Fibroblast of lung (primary cell): Measurements from ENCODE around the gene CBFA2T2. TPM values are rescaled to one million over a fixed set of nuclear protein-coding genes. Genes with fewer than 3 reads are reported as not detected.

Source experiments
- DNase-seq, 2 donors: peaks; one replicate each; pipeline versions ENCODE4 v3.0.0 to v3.0.0-alpha.2; 2010; ENCODE audit warnings: low read depth in 2 of 2
- H2AFZ ChIP-seq: 2 replicates; pipeline ENCODE4 v1.5.1; 2012; ENCODE audit warnings: low read length, control low read depth, inconsistent platforms
- H3K27ac ChIP-seq: 2 replicates; pipeline ENCODE4 v1.5.1; 2011; ENCODE audit warnings: low read length, control low read depth; ENCODE audit not compliant: insufficient read depth
- H3K27me3 ChIP-seq: 2 replicates; pipeline ENCODE4 v1.5.1; 2011; ENCODE audit warnings: mild to moderate bottlenecking, low read length; ENCODE audit not compliant: control insufficient read depth, insufficient read depth
- H3K36me3 ChIP-seq: 2 replicates; pipeline ENCODE4 v1.5.1; 2011; ENCODE audit warnings: low read length; ENCODE audit not compliant: control insufficient read depth, insufficient read depth
- H3K4me1 ChIP-seq: 2 replicates; pipeline ENCODE4 v1.5.1; 2011; ENCODE audit warnings: low read length; ENCODE audit not compliant: control insufficient read depth, insufficient read depth; ENCODE audit errors: extremely low read depth
- H3K4me2 ChIP-seq: 2 replicates; pipeline ENCODE4 v1.5.1; 2011; ENCODE audit warnings: low read length, control low read depth; ENCODE audit not compliant: insufficient read depth; ENCODE audit errors: extremely low read depth
- H3K4me3 ChIP-seq, 4 experiments: fragments of 200-600 bp in 1 of 4; sonication (generic) in 1 of 4; replicated peaks in 1 of 4; 2 replicates each; pipeline ENCODE4 v1.5.1; 2011 to 2016; ENCODE audit warnings: low read length in 4 of 4, low read depth in 3 of 4, mild to moderate bottlenecking in 3 of 4, control low read depth in 2 of 4, inconsistent platforms in 1 of 4, mixed read lengths in 1 of 4; ENCODE audit not compliant: insufficient read depth in 1 of 4; ENCODE audit errors: control extremely low read depth in 1 of 4
- H3K79me2 ChIP-seq: 2 replicates; pipeline ENCODE4 v1.5.1; 2012; ENCODE audit warnings: mild to moderate bottlenecking, low read length, inconsistent platforms; ENCODE audit not compliant: control insufficient read depth, insufficient read depth
- H3K9ac ChIP-seq: 2 replicates; pipeline ENCODE4 v1.5.1; 2011; ENCODE audit warnings: mild to moderate bottlenecking, low read length, control low read depth; ENCODE audit not compliant: insufficient read depth
- H3K9me3 ChIP-seq: 2 replicates; pipeline ENCODE4 v1.5.1; 2012; ENCODE audit warnings: low read depth, low read length; ENCODE audit not compliant: control insufficient read depth, insufficient read depth
- H4K20me1 ChIP-seq: 2 replicates; pipeline ENCODE4 v1.5.1; 2011; ENCODE audit warnings: low read length; ENCODE audit not compliant: control insufficient read depth, insufficient read depth; ENCODE audit errors: extremely low read depth
- CTCF ChIP-seq, 2 donors: IDR thresholded peaks in 1 of 2; conservative IDR thresholded peaks in 1 of 2; 1 replicate in 1 of 2; 2 replicates in 1 of 2; pipeline ENCODE4 v1.5.1; 2011 to 2012; ENCODE audit warnings: low read length in 2 of 2, control low read depth in 1 of 2, inconsistent platforms in 1 of 2, low read depth in 1 of 2, mild to moderate bottlenecking in 1 of 2
- EZH2 ChIP-seq: IDR thresholded peaks from 2 replicates; pipeline ENCODE4 v1.5.1; 2012; ENCODE audit warnings: low read length, control low read depth, mild to moderate bottlenecking; ENCODE audit errors: missing control alignments
- polyA plus RNA-seq, 2 donors: library from polyadenylated mRNA; depleted of rRNA in 1 of 2; stranded (reverse) in 1 of 2; unstranded in 1 of 2; fragments of >200 nt; gene quantifications; 2 replicates each; pipeline ENCODE4 v1.2.1, GENCODE V29; 2011 to 2012; ENCODE audit warnings: missing spikeins in 1 of 2
- total RNA-seq: library from RNA; depleted of rRNA; stranded (reverse); fragments of >200 nt; gene quantifications from 2 replicates; pipeline ENCODE4 v1.2.1, GENCODE V29; 2014

CBFA2T2 gene
- total and polyA plus RNA-seq, 2 donors (not counting 1 experiment from before 2014, with no cell fraction given) = 5.6 to 7.3 TPM

DNA sequence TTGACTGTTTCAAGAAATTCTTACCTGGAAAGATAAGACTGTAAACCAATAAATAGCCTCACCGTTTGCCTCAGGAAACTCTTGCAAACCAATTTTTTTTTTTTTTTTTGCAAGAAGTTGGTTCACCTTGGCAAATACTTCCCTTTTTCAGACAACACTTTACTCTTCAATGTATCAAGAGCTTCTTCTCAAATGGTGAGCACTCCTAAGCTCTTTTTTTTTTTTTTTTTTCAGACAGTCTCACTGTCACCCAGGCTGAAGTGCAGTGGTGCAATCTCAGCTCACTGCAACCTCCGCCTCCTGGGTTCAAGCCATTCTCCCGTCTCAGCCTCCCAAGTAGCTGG, 23.6 kb upstream of the CBFA2T2 start:
- DNase-seq = no peak
- Histone ChIP-seq H2AFZ (no peak overlapping the region), H3K27ac (no peak overlapping the region), H3K79me2 (no peaks in the 10 kb centered on the region), H3K27me3 (no peaks in the 10 kb centered on the region), H3K9me3 (no peaks in the 10 kb centered on the region), H4K20me1 (no peaks in the 10 kb centered on the region), H3K36me3 (no peaks in the 10 kb centered on the region), H3K4me1 (no peaks in the 10 kb centered on the region), H3K4me3 (no peak overlapping the region), H3K4me2 (no peak overlapping the region), H3K9ac (no peak overlapping the region)
- TF ChIP-seq CTCF (conservative IDR thresholded peaks at IDR 0.05 in 1 of 2, IDR thresholded peaks at IDR 0.05 in 1 of 2; ENCODE audit: low read depth in 1 of 2, low read length in 2 of 2) = no peak
- no peak for TF ChIP-seq EZH2

DNA sequence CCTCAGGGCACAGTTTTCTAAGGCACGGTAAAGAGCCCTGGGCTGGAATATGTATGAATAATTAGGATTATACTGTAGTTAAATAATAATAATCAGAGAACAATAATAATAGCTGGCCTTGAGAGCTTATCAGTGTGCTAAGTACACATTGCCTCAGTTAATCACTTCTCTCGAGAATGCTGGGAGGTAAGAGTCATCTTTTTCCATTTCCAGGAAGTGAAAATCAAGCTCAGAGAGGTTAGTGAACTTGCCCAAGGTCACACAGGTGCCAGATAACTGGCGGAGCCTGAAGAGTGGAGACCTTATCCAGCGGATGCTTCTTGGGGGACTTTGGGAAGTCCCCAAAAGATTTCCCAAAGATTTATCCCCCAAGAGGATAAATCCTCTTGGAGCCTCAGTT, 19.4 kb upstream of the CBFA2T2 start:
- Histone ChIP-seq H3K4me3 (no peak overlapping the region), H3K4me1 (no peaks in the 10 kb centered on the region), H3K9ac (no peak overlapping the region), H3K27me3 (peaks cover 9% of the 10 kb centered on the region), H3K4me2 (no peak overlapping the region), H3K36me3 (no peaks in the 10 kb centered on the region), H2AFZ (no peak overlapping the region), H4K20me1 (no peaks in the 10 kb centered on the region), H3K27ac (no peak overlapping the region), H3K79me2 (no peaks in the 10 kb centered on the region), H3K9me3 (no peaks in the 10 kb centered on the region)
- DNase-seq = no peak
- TF ChIP-seq CTCF (conservative IDR thresholded peaks at IDR 0.05 in 1 of 2, IDR thresholded peaks at IDR 0.05 in 1 of 2; ENCODE audit: low read depth in 1 of 2, low read length in 2 of 2) = no peak
- TF ChIP-seq EZH2 = no peak

GRCh38 chr20:33470866-33471265, 19.0 kb upstream of the CBFA2T2 start:
- H3K9ac ChIP-seq = no peak overlapping the region
- no peaks in the 10 kb centered on the region for H3K36me3 ChIP-seq
- no peak overlapping the region for H2AFZ ChIP-seq
- H3K27ac ChIP-seq = no peak overlapping the region
- H3K79me2 ChIP-seq = no peaks in the 10 kb centered on the region
- TF ChIP-seq CTCF (conservative IDR thresholded peaks at IDR 0.05 in 1 of 2, IDR thresholded peaks at IDR 0.05 in 1 of 2; ENCODE audit: low read depth in 1 of 2, low read length in 2 of 2) (no peak), EZH2 (no peak)
- H3K27me3 ChIP-seq = peaks cover 10% of the 10 kb centered on the region
- no peak overlapping the region for H3K4me3 ChIP-seq
- H3K9me3 ChIP-seq = no peaks in the 10 kb centered on the region
- H3K4me1 ChIP-seq = no peaks in the 10 kb centered on the region
- H4K20me1 ChIP-seq = no peaks in the 10 kb centered on the region
- DNase-seq = no peak
- H3K4me2 ChIP-seq = no peak overlapping the region
